ENCODE results near the gene NSUN2. TPM values are rescaled to one million over a fixed set of nuclear protein-coding genes. Genes with fewer than 3 reads are reported as not detected.

Gene NSUN2
- total and polyA plus RNA-seq, 2 donors, result 36.6 to 42.8 TPM

DNA sequence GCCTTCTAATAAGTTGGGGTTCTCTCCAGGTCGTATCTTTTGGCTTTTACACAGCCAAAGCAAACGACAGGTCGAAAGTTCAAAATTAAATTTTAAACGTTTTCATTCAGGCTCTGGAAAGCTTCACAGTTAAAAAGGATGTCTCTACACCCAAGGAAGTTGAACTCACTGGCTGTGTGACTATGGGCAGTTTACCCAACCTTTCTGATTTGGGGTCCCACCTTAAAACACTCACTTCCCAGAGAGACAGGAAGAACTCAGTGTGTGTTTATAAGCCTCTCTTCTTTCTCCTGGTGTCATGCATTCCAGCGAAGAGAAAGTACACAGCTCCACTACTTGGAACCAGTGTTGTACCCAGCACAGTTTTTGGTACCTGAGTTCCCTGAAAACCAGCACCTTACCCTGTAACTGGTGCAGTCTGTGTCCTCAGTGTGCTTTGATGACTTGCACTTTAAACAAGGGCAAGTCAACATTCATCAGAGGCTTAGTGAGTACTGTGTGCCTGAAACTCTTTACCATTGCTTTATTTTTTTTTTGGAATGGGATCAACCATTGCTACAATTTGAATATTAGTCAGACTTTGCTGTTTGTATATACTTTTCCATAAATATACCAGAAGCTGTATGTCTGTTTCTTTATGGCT is 2.1 kb upstream of the NSUN2 start:
- H3K4me1 ChIP-seq (ENCODE audit: insufficient read depth), result peaks cover 5% of the 10 kb centered on the region
- no peak overlapping the region for H3K27ac ChIP-seq (ENCODE audit: low read depth)
- H3K4me3 ChIP-seq (ENCODE audit: low read depth, low read length), result no peak overlapping the region
- WGBS, result 68% methylated on average over 5 of the region's 5 CpGs
- H3K36me3 ChIP-seq (ENCODE audit: insufficient read depth), result no peaks in the 10 kb centered on the region
- DNase-seq (ENCODE audit: extremely low spot score), result no peak

DNA sequence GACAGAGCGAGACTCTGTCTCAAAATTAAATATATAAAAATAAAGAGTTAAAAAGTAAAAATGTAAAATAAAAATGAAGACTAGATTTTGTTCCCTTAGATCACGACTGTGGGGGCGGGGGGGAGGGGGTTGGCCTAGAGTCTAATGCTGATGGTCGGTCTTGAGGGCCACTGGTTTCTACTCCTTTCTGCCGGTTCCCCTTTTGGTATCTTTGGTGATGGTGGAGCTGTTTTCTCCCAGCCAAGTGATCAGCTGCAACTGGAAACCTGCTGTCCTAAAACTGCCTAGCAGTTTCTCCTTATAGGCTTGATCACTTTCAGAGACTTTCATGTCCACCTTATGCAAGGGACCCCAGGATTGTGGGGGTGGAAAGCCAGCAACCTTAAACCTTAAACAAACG is 1.5 kb upstream of the NSUN2 start:
- Histone ChIP-seq H3K36me3 (ENCODE audit: insufficient read depth) (no peaks in the 10 kb centered on the region), H3K4me3 (ENCODE audit: low read depth, low read length) (no peak overlapping the region), H3K27ac (ENCODE audit: low read depth) (no peak overlapping the region), H3K4me1 (ENCODE audit: insufficient read depth) (peaks cover 5% of the 10 kb centered on the region)
- 14% methylated on average over 6 of the region's 6 CpGs for WGBS
- DNase-seq (ENCODE audit: extremely low spot score), result no peak

DNA sequence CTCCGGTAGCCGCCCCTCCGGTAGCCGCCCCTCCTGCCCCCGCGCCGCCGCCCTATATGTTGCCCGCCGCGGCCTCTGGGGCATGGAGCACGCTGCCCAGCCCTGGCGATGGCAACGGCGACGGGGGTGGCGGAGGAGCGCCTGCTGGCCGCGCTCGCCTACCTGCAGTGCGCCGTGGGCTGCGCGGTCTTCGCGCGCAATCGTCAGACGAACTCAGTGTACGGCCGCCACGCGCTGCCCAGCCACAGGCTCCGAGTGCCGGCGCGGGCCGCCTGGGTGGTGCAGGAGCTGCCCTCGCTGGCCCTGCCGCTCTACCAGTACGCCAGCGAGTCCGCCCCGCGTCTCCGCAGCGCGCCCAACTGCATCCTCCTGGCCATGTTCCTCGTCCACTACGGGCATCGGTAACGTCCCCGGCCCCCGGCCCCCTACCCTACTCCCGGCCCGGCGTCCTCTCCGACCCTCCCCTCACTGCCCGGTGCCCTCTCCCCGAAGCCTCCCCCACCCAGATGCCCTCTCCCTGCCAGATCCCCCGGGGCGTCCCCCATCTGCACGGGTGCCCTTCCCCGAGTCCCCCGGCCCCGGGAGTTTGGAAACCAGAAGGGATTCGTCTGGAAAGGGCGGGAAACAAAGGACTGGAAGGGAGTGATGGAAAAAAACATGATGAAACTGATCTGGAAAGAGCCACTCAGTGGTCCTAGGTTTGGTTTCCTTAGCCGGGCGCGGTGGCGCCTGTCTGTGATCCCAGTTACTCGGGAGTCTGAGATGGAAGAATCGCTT is 813 bp upstream of the NSUN2 start:
- peaks cover 5% of the 10 kb centered on the region for H3K4me1 ChIP-seq (ENCODE audit: insufficient read depth)
- H3K36me3 ChIP-seq (ENCODE audit: insufficient read depth), result no peaks in the 10 kb centered on the region
- peak overlapping the region; percentile 95 for H3K4me3 ChIP-seq (ENCODE audit: low read depth, low read length)
- no peak overlapping the region for H3K27ac ChIP-seq (ENCODE audit: low read depth)
- DNase-seq (ENCODE audit: extremely low spot score), result no peak
- WGBS, result under 1% methylated on average over 75 of the region's 75 CpGs

DNA sequence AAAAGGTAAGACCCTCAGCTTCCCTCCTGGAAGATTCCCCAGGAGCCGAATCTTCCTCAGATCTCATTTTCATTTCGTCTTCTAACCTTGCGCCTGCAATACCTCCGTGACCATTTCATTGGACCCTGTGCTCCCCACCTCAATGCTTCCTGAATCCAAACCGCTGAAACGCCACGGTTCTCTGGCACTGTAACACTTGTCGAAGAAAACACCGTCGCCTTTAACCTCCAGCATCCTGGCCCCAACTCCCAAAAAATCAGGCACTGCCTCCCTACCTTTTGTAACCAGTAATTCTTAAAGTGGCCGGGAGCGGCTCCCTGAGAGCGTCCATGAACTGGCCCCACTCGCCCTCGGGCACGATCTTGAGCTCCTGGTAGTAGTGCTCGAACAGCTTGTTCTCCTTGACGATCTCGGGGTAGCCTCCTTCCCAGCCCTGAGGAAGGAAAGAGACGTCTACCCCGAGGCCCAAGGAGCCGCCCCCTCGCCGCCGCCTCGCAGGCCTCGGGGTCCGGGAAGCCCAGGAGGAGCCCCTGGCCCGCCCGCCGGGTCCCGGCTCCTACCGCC is 438 bp downstream of the NSUN2 start:
- peak overlapping the region; percentile 64 for H3K27ac ChIP-seq (ENCODE audit: low read depth)
- peak overlapping the region; percentile 95 for H3K4me3 ChIP-seq (ENCODE audit: low read depth, low read length)
- H3K4me1 ChIP-seq (ENCODE audit: insufficient read depth), result peaks cover 5% of the 10 kb centered on the region
- under 1% methylated on average over 33 of the region's 33 CpGs for WGBS
- H3K36me3 ChIP-seq (ENCODE audit: insufficient read depth), result no peaks in the 10 kb centered on the region
- DNase-seq (ENCODE audit: extremely low spot score), result no peak

DNA sequence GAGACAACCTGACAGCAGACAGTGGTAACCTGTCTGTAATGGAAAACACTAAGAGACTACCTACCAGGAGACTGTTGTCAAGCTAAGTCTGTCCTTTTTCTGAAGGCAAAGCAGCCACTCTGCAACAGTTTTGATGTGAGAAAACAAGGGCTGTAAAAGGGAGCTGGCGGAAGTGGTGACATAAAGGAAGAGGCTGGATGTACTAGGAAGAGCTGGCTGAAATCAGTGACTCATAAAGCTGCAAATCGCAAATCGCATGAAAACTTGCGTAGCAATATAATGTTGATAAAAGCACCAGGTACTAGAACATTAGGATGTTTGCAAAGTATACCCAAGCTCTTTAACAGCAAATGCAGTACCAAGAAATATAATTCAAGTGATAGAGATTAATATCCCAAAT is 1.4 kb downstream of the NSUN2 start:
- peaks cover 2% of the 10 kb centered on the region for H3K36me3 ChIP-seq (ENCODE audit: insufficient read depth)

DNA sequence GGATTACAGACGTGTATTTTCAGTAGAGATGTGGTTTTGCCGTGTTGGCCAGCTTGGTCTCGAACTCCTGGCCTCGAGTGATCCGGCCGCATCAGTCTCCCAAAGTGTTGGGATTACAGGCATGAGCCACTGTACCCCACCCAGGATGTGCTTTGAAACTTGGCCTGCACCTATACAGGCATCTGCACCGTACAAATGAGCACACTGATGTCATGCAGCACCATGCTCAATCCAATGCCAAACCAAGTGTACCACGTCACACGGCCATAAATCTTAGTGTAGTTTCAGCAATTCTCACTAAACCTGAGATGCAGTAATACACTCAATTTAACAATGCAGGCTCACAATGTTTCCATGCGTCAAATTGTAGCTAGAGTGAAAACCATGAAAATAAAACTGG is 6.3 kb downstream of the NSUN2 start:
- DNase-seq (ENCODE audit: extremely low spot score), result no peak
- 86% methylated on average over 10 of the region's 10 CpGs for WGBS
- H3K27ac ChIP-seq (ENCODE audit: low read depth), result no peak overlapping the region
- H3K4me1 ChIP-seq (ENCODE audit: insufficient read depth), result peaks cover 4% of the 10 kb centered on the region
- peaks cover 2% of the 10 kb centered on the region for H3K36me3 ChIP-seq (ENCODE audit: insufficient read depth)
- H3K4me3 ChIP-seq (ENCODE audit: low read depth, low read length), result no peak overlapping the region

More for the DNA sequence above, 1.4 kb downstream of the NSUN2 start:
- H3K4me1 ChIP-seq (ENCODE audit: insufficient read depth), result peaks cover 5% of the 10 kb centered on the region
- no peak overlapping the region for H3K4me3 ChIP-seq (ENCODE audit: low read depth, low read length)
- no peak overlapping the region for H3K27ac ChIP-seq (ENCODE audit: low read depth)
- no peak for DNase-seq (ENCODE audit: extremely low spot score)
- 93% methylated on average over 4 of the region's 4 CpGs for WGBS

DNA sequence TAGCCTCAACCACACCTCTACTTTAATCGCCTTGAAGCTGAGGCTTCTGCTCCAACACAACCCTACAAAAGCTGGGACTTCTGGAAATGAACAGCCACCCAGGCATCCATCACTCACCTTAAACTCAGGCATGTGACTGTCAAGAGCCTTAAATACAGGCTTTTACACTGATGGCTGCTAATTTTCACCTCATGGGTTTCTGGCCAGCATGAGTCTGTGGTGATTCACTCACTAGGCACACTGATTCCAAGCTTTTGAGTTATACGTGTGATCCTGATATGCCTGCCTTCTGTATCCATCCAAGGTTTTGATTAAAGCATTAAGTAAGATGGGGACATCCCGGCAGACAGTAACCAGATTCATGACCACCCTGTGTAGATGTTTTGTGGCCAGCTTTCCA is 8.9 kb downstream of the NSUN2 start:
- no peak overlapping the region for H3K4me3 ChIP-seq (ENCODE audit: low read depth, low read length)
- no peaks in the 10 kb centered on the region for H3K4me1 ChIP-seq (ENCODE audit: insufficient read depth)
- peaks cover 4% of the 10 kb centered on the region for H3K36me3 ChIP-seq (ENCODE audit: insufficient read depth)
- no peak for DNase-seq (ENCODE audit: extremely low spot score)
- no peak overlapping the region for H3K27ac ChIP-seq (ENCODE audit: low read depth)
- WGBS, result 80% methylated on average over 3 of the region's 3 CpGs

DNA sequence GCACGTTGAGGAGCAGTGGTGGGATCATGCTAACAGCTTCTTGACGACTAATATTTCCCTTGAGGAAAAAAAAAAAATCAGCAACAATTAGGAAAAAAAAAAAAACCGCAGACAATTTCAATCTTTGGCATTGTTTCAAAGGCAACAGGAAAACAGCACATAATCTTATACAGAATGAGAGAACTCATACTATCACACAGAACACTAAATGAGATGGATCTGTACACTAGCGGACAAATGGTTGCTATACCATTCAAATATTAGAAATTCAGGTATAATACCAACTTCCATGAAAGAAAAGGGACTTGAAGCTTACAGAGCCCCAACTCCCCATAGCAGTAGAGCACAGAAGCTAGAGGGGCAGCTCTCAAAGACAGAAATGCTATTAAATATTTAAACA is 9.6 kb downstream of the NSUN2 start:
- H3K36me3 ChIP-seq (ENCODE audit: insufficient read depth), result peaks cover 6% of the 10 kb centered on the region
- no peak for DNase-seq (ENCODE audit: extremely low spot score)
- H3K27ac ChIP-seq (ENCODE audit: low read depth), result no peak overlapping the region
- no peaks in the 10 kb centered on the region for H3K4me1 ChIP-seq (ENCODE audit: insufficient read depth)
- WGBS, result 91% methylated on average over 4 of the region's 4 CpGs
- no peak overlapping the region for H3K4me3 ChIP-seq (ENCODE audit: low read depth, low read length)

DNA sequence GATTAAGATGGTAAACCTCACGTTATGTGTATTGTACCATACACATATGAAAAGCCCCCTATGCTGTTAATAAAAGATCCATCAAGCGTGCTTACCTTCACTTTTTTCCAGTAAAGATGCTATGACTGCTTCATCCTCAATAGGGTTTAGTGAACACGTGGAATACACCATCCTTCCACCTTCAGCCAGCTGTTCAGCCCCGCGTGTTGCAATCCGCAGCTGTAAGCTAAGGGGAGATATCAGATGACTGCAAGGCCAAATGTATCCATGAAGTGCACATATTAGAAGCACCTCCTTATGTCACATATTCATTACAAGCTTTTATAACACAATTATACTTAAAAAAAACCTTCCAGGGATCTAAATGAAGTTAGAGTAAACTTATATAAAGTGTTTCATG is 16.2 kb downstream of the NSUN2 start:
- DNase-seq (ENCODE audit: extremely low spot score), result no peak
- WGBS, result 88% methylated on average over 6 of the region's 6 CpGs
- Histone ChIP-seq H3K27ac (ENCODE audit: low read depth) (no peak overlapping the region), H3K36me3 (ENCODE audit: insufficient read depth) (peaks cover 13% of the 10 kb centered on the region), H3K4me1 (ENCODE audit: insufficient read depth) (peaks cover 1% of the 10 kb centered on the region), H3K4me3 (ENCODE audit: low read depth, low read length) (no peak overlapping the region)

DNA sequence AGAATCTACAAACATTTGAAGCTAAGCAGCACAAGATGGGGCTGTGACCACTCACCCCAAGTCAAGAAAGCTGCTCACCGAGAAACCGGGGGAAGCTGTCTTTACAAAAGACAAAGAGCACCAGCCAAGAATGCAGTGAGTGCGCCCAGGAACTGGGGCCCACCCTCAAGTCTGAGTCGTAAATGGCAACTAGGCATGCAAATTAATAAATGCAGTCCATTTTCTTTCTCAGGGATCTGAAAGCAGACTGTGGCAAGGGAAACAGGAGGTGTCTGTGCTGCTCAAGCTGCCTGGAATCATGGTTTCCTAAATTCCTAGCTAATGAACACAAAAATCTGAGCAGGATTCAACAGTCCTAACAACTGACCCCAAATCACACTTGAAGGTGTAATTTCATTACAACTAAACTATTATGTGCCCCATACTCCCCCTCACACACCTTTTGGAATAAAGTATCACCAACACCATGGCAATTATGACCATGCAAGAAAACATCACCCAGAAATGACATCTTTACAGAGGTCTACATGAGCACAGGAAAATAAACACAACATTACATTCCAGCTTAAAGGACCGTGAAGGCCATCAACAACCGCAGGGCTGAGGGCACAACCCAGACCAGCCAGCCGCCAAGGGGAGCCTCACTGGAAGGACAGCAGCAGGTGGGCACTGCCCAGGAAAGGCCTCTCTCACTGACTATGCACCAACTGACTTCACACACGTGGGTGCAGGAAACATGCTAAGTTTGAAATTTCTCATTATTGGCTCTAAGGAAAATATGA is 17.6 kb downstream of the NSUN2 start:
- peaks cover 1% of the 10 kb centered on the region for H3K4me1 ChIP-seq (ENCODE audit: insufficient read depth)
- WGBS, result 82% methylated on average over 8 of the region's 8 CpGs
- no peak overlapping the region for H3K27ac ChIP-seq (ENCODE audit: low read depth)
- H3K36me3 ChIP-seq (ENCODE audit: insufficient read depth), result peaks cover 13% of the 10 kb centered on the region
- no peak overlapping the region for H3K4me3 ChIP-seq (ENCODE audit: low read depth, low read length)
- no peak for DNase-seq (ENCODE audit: extremely low spot score)

DNA sequence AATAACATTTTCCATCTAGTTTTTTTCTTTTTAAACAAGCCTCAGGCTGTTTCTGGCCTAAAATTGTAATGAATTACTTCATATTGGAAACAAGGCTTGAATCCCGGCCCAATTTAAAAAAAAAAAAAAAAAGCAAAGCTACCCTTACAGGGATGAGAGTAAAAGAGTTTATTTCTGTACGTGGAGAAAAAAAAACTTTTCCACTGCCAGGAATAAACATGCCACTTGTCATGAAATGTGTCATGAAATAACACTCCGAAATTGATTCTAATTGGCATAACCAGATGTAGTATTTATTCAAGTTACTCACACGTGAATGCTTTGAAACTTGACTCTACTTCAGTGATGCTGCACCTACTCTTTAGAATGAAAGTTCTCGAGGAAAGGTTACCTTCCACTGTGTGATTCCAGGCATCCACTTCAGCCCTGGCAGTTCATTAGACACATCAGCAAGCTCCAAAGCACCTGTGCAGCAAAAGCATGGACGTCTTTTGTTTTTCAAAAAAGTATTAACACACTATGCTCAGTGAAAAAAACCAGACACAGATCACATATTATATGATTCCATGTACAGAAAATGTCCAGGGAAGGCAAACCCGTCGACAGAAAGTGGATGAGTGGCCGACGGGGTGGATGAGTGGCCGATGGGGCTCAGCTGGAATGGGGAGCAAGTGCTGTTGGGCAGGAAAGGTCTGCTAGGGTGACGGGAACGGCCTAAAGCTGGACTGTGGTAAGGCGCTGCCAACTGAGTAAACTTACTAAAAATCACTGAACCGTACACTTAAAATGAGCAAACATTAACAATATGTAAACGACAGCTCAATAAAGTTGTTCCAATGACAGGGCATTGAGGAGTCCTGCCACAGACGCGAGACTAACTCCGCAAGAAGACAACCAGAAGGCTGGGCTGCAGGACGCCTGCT is 21.2 kb downstream of the NSUN2 start:
- peaks cover 13% of the 10 kb centered on the region for H3K36me3 ChIP-seq (ENCODE audit: insufficient read depth)
- no peak for DNase-seq (ENCODE audit: extremely low spot score)
- H3K4me3 ChIP-seq (ENCODE audit: low read depth, low read length), result no peak overlapping the region
- WGBS, result 89% methylated on average over 20 of the region's 20 CpGs
- H3K4me1 ChIP-seq (ENCODE audit: insufficient read depth), result peaks cover 1% of the 10 kb centered on the region
- H3K27ac ChIP-seq (ENCODE audit: low read depth), result no peak overlapping the region

DNA sequence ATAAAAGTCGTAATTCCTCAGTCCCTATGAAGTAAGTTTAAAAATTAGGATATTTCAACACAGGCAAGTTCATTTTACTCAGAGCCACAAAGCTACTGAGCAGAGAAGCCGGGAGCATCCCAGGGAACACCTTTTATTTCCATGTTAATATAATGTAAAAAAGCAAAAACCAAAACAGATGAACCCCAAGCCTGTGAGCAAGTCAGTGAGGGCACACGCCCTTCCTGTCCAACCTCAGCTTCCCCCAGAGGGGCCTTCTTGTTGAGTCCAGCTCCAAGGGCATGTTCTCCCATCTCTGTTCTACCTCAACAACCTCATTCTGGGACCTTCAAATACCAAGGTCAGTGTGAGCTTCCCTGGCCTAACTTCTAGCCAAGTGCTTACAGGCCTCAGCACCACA is 24.8 kb downstream of the NSUN2 start:
- DNase-seq (ENCODE audit: extremely low spot score), result no peak
- Histone ChIP-seq H3K27ac (ENCODE audit: low read depth) (no peak overlapping the region), H3K4me3 (ENCODE audit: low read depth, low read length) (no peak overlapping the region), H3K36me3 (ENCODE audit: insufficient read depth) (peaks cover 10% of the 10 kb centered on the region), H3K4me1 (ENCODE audit: insufficient read depth) (no peaks in the 10 kb centered on the region)
- WGBS, result 94% methylated on average over 3 of the region's 3 CpGs

DNA sequence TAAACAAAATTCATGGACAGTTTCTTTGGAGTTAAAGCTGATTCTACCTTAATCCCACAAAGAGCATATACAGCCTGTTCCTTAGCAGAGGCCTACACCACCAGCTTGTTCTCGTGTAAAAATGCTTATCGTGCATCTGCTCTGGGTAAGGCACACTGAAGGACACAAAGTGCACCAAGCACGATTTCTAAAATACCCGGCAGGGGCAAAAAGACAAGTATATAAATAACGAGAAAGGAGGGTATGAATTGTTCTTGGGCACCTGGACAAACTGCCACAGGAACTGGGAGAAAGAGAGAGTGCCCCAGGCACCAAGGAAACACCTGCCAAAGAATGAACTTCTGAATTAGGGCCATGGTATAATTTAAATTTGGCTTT is 25.3 kb downstream of the NSUN2 start:
- H3K4me3 ChIP-seq (ENCODE audit: low read depth, low read length), result no peak overlapping the region
- WGBS, result 93% methylated on average over 5 of the region's 5 CpGs
- H3K27ac ChIP-seq (ENCODE audit: low read depth), result no peak overlapping the region
- peaks cover 10% of the 10 kb centered on the region for H3K36me3 ChIP-seq (ENCODE audit: insufficient read depth)
- H3K4me1 ChIP-seq (ENCODE audit: insufficient read depth), result no peaks in the 10 kb centered on the region
- no peak for DNase-seq (ENCODE audit: extremely low spot score)

All from urinary bladder (tissue), 4 donors.